Epithelial cell of proximal tubule (primary cell): ENCODE measurements around the gene ARAP3. TPM values are rescaled to one million over a fixed set of nuclear protein-coding genes. Genes with fewer than 3 reads are reported as not detected.
A peak's percentile ranks its signal among the peaks of the same experiment; 100 is the strongest.

ENCODE experiments used
- DNase-seq: peaks from one replicate; pipeline ENCODE4 v3.0.0-alpha.2; 2011; ENCODE audit warnings: low read depth
- H3K4me3 ChIP-seq: 2 replicates; pipeline ENCODE4 v1.5.1; 2011; ENCODE audit warnings: low read depth, mild to moderate bottlenecking, low read length
- CTCF ChIP-seq: conservative IDR thresholded peaks from 2 replicates; pipeline ENCODE4 v1.5.1; 2012; ENCODE audit warnings: low read depth, mild to moderate bottlenecking, low read length
- total RNA-seq: library from RNA; depleted of rRNA; stranded (reverse); fragments of >200 nt; gene quantifications from 2 replicates; pipeline ENCODE4 v1.2.3, GENCODE V29; 2015

Gene ARAP3
- total RNA-seq, 1 donor from 2014 or later, result 11.3 TPM

GRCh38 chr5:141708016-141708415 is 26.0 kb upstream of the ARAP3 start:
- H3K4me3 ChIP-seq, result no peak overlapping the region
- no peak for DNase-seq
- TF ChIP-seq CTCF, result no peak

- no peak for DNase-seq
- no peak for TF ChIP-seq CTCF
- no peak overlapping the region for H3K4me3 ChIP-seq
These were observed 25.5 kb upstream of the ARAP3 start for GRCh38 chr5:141707510-141707909.

GRCh38 chr5:141706121-141706520 is 24.1 kb upstream of the ARAP3 start:
- DNase-seq, result no peak
- no peak overlapping the region for H3K4me3 ChIP-seq
- TF ChIP-seq CTCF, result no peak

- no peak overlapping the region for H3K4me3 ChIP-seq
- no peak for DNase-seq
- TF ChIP-seq CTCF, result no peak
These were observed 23.4 kb upstream of the ARAP3 start for GRCh38 chr5:141705469-141705868.

GRCh38 chr5:141704782-141705297 is 22.8 kb upstream of the ARAP3 start:
- no peak overlapping the region for H3K4me3 ChIP-seq
- no peak for TF ChIP-seq CTCF
- DNase-seq, result no peak

GRCh38 chr5:141703133-141703561 is 21.1 kb upstream of the ARAP3 start:
- no peak for DNase-seq
- TF ChIP-seq CTCF, result no peak
- H3K4me3 ChIP-seq, result peak overlapping the region; percentile 52

- no peak overlapping the region for H3K4me3 ChIP-seq
- no peak for TF ChIP-seq CTCF
These were observed 19.5 kb upstream of the ARAP3 start for GRCh38 chr5:141701360-141702119.

More at GRCh38 chr5:141701360-141702119, 19.5 kb upstream of the ARAP3 start:
- DNase-seq, result no peak
